Stimulated activated CD4-positive, alpha-beta T cell treated with anti-CD3 and anti-CD28 coated beads, Interleukin-12 subunit alpha, Interleukin-12 subunit beta, amount 100 ng/mL, for 4 hours (primary cell): Measurements from ENCODE around the gene C1orf105.

Source experiments
- DNase-seq: peaks from one replicate; pipeline ENCODE4 v3.0.0-alpha.2; 2020

C1orf105 gene

GRCh38 chr1:172465617-172466016 is 45.1 kb downstream of the C1orf105 start:
- DNase-seq = no peak

- DNase-seq = no peak
These were observed 46.4 kb downstream of the C1orf105 start for GRCh38 chr1:172466795-172467407.

- no peak for DNase-seq
These were observed 47.0 kb downstream of the C1orf105 start for GRCh38 chr1:172467446-172467845.

GRCh38 chr1:172468296-172468695 is 47.8 kb downstream of the C1orf105 start:
- DNase-seq = no peak

GRCh38 chr1:172469717-172470116 is 49.2 kb downstream of the C1orf105 start:
- no peak for DNase-seq

- DNase-seq = no peak
These were observed 49.7 kb downstream of the C1orf105 start for GRCh38 chr1:172470149-172470548.

GRCh38 chr1:172471666-172472065 is 51.2 kb downstream of the C1orf105 start:
- no peak for DNase-seq

GRCh38 chr1:172472495-172472894 is 52.0 kb downstream of the C1orf105 start:
- no peak for DNase-seq

- DNase-seq = no peak
These were observed 52.8 kb downstream of the C1orf105 start for GRCh38 chr1:172473302-172473701.

- no peak for DNase-seq
These were observed 53.4 kb downstream of the C1orf105 start for GRCh38 chr1:172473842-172474241.

- no peak for DNase-seq
These were observed 55.8 kb downstream of the C1orf105 start for GRCh38 chr1:172476218-172476811.

- DNase-seq = no peak
These were observed 56.7 kb downstream of the C1orf105 start for GRCh38 chr1:172477216-172477615.

- DNase-seq = no peak
These were observed 57.3 kb downstream of the C1orf105 start for GRCh38 chr1:172477741-172478140.

- DNase-seq = no peak
These were observed 58.0 kb downstream of the C1orf105 start for GRCh38 chr1:172478485-172478884.

GRCh38 chr1:172480431-172480830 is 59.9 kb downstream of the C1orf105 start:
- no peak for DNase-seq

- no peak for DNase-seq
These were observed 61.6 kb downstream of the C1orf105 start for GRCh38 chr1:172482044-172482443.

- no peak for DNase-seq
These were observed 63.0 kb downstream of the C1orf105 start for GRCh38 chr1:172483448-172483847.

GRCh38 chr1:172484252-172484651 is 63.8 kb downstream of the C1orf105 start:
- DNase-seq = no peak

GRCh38 chr1:172485626-172486025 is 65.1 kb downstream of the C1orf105 start:
- DNase-seq = no peak

GRCh38 chr1:172486805-172487454 is 66.4 kb downstream of the C1orf105 start:
- DNase-seq = no peak

GRCh38 chr1:172487550-172487949 is 67.1 kb downstream of the C1orf105 start:
- no peak for DNase-seq

- DNase-seq = no peak
These were observed 67.9 kb downstream of the C1orf105 start for GRCh38 chr1:172488393-172488792.

GRCh38 chr1:172489847-172490246 is 69.4 kb downstream of the C1orf105 start:
- DNase-seq = no peak

- no peak for DNase-seq
These were observed 71.9 kb downstream of the C1orf105 start for GRCh38 chr1:172492421-172492820.

- no peak for DNase-seq
These were observed 73.7 kb downstream of the C1orf105 start for GRCh38 chr1:172494166-172494565.
